Panc1 (cell line): ENCODE measurements around the gene LAMC3. TPM values are rescaled to one million over a fixed set of nuclear protein-coding genes. Genes with fewer than 3 reads are reported as not detected.

Experiments
- ATAC-seq: fragments of 200-7000 bp; cut with Tn5 transposase; 2 replicates; pipeline ENCODE4 v1.9.1; 2020; ENCODE audit warnings: mild to moderate bottlenecking, moderate library complexity
- BruUV-seq: library from RNA; stranded (reverse); fragments of 400-500 nt; replicated peaks from 2 replicates; lab custom pipeline; 2021; lab: Mats Ljungman, UMichigan
- CTCF ChIA-PET: fragments of 300-600 bp; sonication (Branson Sonifier 250); formaldehyde crosslinking; loops from one replicate; lab custom pipeline; 2022; ENCODE audit warnings: antibody characterized with exemption; lab: Charles Lee
- POLR2A ChIA-PET: fragments of 300-600 bp; sonication (Branson Sonifier 250); formaldehyde crosslinking; loops from one replicate; lab custom pipeline; 2022; ENCODE audit warnings: antibody characterized with exemption; lab: Charles Lee
- DNase-seq: peaks from one replicate; pipeline ENCODE4 v3.0.0-alpha.2; 2010; ENCODE audit warnings: low read depth, low spot score
- H3K27ac ChIP-seq: 2 replicates; pipeline ENCODE4 v1.5.1; 2011; ENCODE audit warnings: mild to moderate bottlenecking, low read length, inconsistent platforms
- H3K27me3 ChIP-seq: fragments of 200-500 bp; sonication (Bioruptor generic); 2 replicates; pipeline ENCODE4 v1.6.0; 2014; ENCODE audit warnings: low read length, inconsistent platforms; ENCODE audit not compliant: control insufficient read depth, insufficient read depth
- H3K36me3 ChIP-seq: fragments of 200-500 bp; sonication (Bioruptor generic); 2 replicates; pipeline ENCODE4 v1.5.1; 2014; ENCODE audit warnings: inconsistent platforms, mild to moderate bottlenecking, low read length, moderate library complexity; ENCODE audit not compliant: control insufficient read depth, insufficient read depth
- H3K4me1 ChIP-seq: 2 replicates; pipeline ENCODE4 v1.5.1; 2011; ENCODE audit warnings: inconsistent platforms, mild to moderate bottlenecking, low read length, moderate library complexity; ENCODE audit not compliant: control insufficient read depth, insufficient read depth
- H3K4me3 ChIP-seq, 2 experiments: 2 replicates each; pipeline ENCODE4 v1.5.1; 2011 to 2012; ENCODE audit warnings: low read depth in 2 of 2, low read length in 2 of 2, mild to moderate bottlenecking in 2 of 2, inconsistent platforms in 1 of 2, moderate library complexity in 1 of 2
- H3K9me3 ChIP-seq: fragments of 200-500 bp; sonication (Bioruptor generic); 2 replicates; pipeline ENCODE4 v1.5.1; 2014; ENCODE audit warnings: low read depth, mild to moderate bottlenecking, inconsistent platforms, low read length, moderate library complexity; ENCODE audit not compliant: control insufficient read depth, insufficient read depth
- CTCF ChIP-seq: fragments of 450-650 bp; IDR thresholded peaks from 2 replicates; pipeline ENCODE4 v1.5.1; 2017; ENCODE audit warnings: mild to moderate bottlenecking
- POLR2AphosphoS5 ChIP-seq: IDR thresholded peaks from 2 replicates; pipeline ENCODE4 v1.6.1; 2012; ENCODE audit warnings: mild to moderate bottlenecking, low read depth, low read length, moderate library complexity
- REST ChIP-seq, 2 experiments: IDR thresholded peaks; 2 replicates each; pipeline ENCODE4 v1.6.1; 2011 to 2012; ENCODE audit warnings: low read depth in 2 of 2, control low read depth in 1 of 2, low read length in 1 of 2, mild to moderate bottlenecking in 1 of 2, moderate library complexity in 1 of 2; ENCODE audit not compliant: insufficient read depth in 1 of 2
- SIN3A ChIP-seq: IDR thresholded peaks from 2 replicates; pipeline ENCODE4 v1.6.1; 2012; ENCODE audit warnings: low read depth, mild to moderate bottlenecking, low read length, moderate library complexity, borderline replicate concordance; ENCODE audit not compliant: insufficient read depth
- TCF7L2 ChIP-seq: IDR thresholded peaks from 2 replicates; pipeline ENCODE4 v1.6.1; 2011; ENCODE audit warnings: mild to moderate bottlenecking, low read depth, low read length, inconsistent platforms
- in situ Hi-C: cut with HindIII; loops from 2 replicates; pipeline ENCODE4 v1.10.0; 2016; ENCODE audit warnings: low sequenced_read_pairs, low pct_unique_long_range_greater_than_20kb
- intact Hi-C: fragments of 100-400 bp; cut with micrococcal nuclease; formaldehyde crosslinking; loops from one replicate; pipeline ENCODE4 v1.10.0; 2022; ENCODE audit not compliant: unreplicated experiment
- total RNA-seq: library from RNA; stranded (reverse); gene quantifications from one replicate; pipeline ENCODE4 v1.2.1, GENCODE V29; 2021; ENCODE audit not compliant: unreplicated experiment

Gene LAMC3
- total RNA-seq, 1 experiment from 2014 or later, result 16.4 TPM

GRCh38 chr9:130974697-130975096, 34.3 kb upstream of the LAMC3 start:
- ATAC-seq (no peak), DNase-seq (no peak)
- POLR2A ChIA-PET, result no interaction called here
- H3K4me1 ChIP-seq, result no peaks in the 10 kb centered on the region
- no peak overlapping the region for H3K27ac ChIP-seq
- intact Hi-C loops, result no loop called here
- in situ Hi-C loops, result no loop called here
- H3K9me3 ChIP-seq, result no peaks in the 10 kb centered on the region
- H3K27me3 ChIP-seq, result no peaks in the 10 kb centered on the region
- CTCF ChIA-PET, result interaction anchor here (0.5 to 1.2 kb wide), 2 partner anchors 72 to 151 kb away, joined by 3 to 22 read pairs; partner anchors contain the start of gene NUP214
- H3K4me3 ChIP-seq, result no peak overlapping the region
- TF ChIP-seq SIN3A (no peak), REST (IDR thresholded peaks at IDR 0.05; ENCODE audit: insufficient read depth in 1 of 2, low read depth in 2 of 2, low read length in 1 of 2) (no peak), TCF7L2 (no peak), POLR2AphosphoS5 (no peak), CTCF (no peak)
- no TSS peak for BruUV-seq
- H3K36me3 ChIP-seq, result no peaks in the 10 kb centered on the region

GRCh38 chr9:130975156-130975555, 33.8 kb upstream of the LAMC3 start:
- in situ Hi-C loops, result no loop called here

More at GRCh38 chr9:130975156-130975555, 33.8 kb upstream of the LAMC3 start:
- BruUV-seq, result no TSS peak
- DNase-seq (no peak), ATAC-seq (no peak)
- Histone ChIP-seq H3K4me1 (no peaks in the 10 kb centered on the region), H3K9me3 (no peaks in the 10 kb centered on the region), H3K4me3 (no peak overlapping the region), H3K27me3 (no peaks in the 10 kb centered on the region), H3K36me3 (no peaks in the 10 kb centered on the region), H3K27ac (no peak overlapping the region)
- ChIA-PET POLR2A (no interaction called here), CTCF (interaction anchor here (0.5 kb wide), 1 partner anchor 150 kb away, joined by 3 read pairs; the partner anchor contains the start of gene NUP214)
- intact Hi-C loops, result no loop called here
- TF ChIP-seq SIN3A (no peak), TCF7L2 (no peak), POLR2AphosphoS5 (no peak), CTCF (no peak), REST (IDR thresholded peaks at IDR 0.05; ENCODE audit: insufficient read depth in 1 of 2, low read depth in 2 of 2, low read length in 1 of 2) (no peak)
